ENCODE results near the gene CATSPERE.

CATSPERE gene

GRCh38 chr1:244642526-244642925, 181.5 kb downstream of the CATSPERE start:
- no peak for TF ChIP-seq CTCF (IDR thresholded peaks at IDR 0.05; ENCODE audit: insufficient read depth, low read depth, low read length, missing control alignments)
- DNase-seq (ENCODE audit: low read depth) = no peak
- no peak overlapping the region for H3K4me3 ChIP-seq (ENCODE audit: low read depth, low read length)

GRCh38 chr1:244642988-244643387, 181.9 kb downstream of the CATSPERE start:
- DNase-seq (ENCODE audit: low read depth) = no peak
- H3K4me3 ChIP-seq (ENCODE audit: low read depth, low read length) = no peak overlapping the region
- TF ChIP-seq CTCF (IDR thresholded peaks at IDR 0.05; ENCODE audit: insufficient read depth, low read depth, low read length, missing control alignments) = no peak

GRCh38 chr1:244645414-244645813, 184.3 kb downstream of the CATSPERE start:
- no peak overlapping the region for H3K4me3 ChIP-seq (ENCODE audit: low read depth, low read length)
- no peak for DNase-seq (ENCODE audit: low read depth)
- no peak for TF ChIP-seq CTCF (IDR thresholded peaks at IDR 0.05; ENCODE audit: insufficient read depth, low read depth, low read length, missing control alignments)

GRCh38 chr1:244645890-244646289, 184.8 kb downstream of the CATSPERE start:
- H3K4me3 ChIP-seq (ENCODE audit: low read depth, low read length) = no peak overlapping the region
- no peak for TF ChIP-seq CTCF (IDR thresholded peaks at IDR 0.05; ENCODE audit: insufficient read depth, low read depth, low read length, missing control alignments)
- DNase-seq (ENCODE audit: low read depth) = no peak

- TF ChIP-seq CTCF (IDR thresholded peaks at IDR 0.05; ENCODE audit: insufficient read depth, low read depth, low read length, missing control alignments) = no peak
- DNase-seq (ENCODE audit: low read depth) = no peak
Measured at GRCh38 chr1:244647819-244648218, 186.7 kb downstream of the CATSPERE start.

GRCh38 chr1:244651956-244652622, 191.0 kb downstream of the CATSPERE start:
- peak; percentile 15 for DNase-seq (ENCODE audit: low read depth)
- peak overlapping the region; percentile 61 for H3K4me3 ChIP-seq (ENCODE audit: low read depth, low read length)
- no peak for TF ChIP-seq CTCF (IDR thresholded peaks at IDR 0.05; ENCODE audit: insufficient read depth, low read depth, low read length, missing control alignments)

More at GRCh38 chr1:244647819-244648218, 186.7 kb downstream of the CATSPERE start:
- no peak overlapping the region for H3K4me3 ChIP-seq (ENCODE audit: low read depth, low read length)

All from GM12865 (cell line).